ENCODE data around the gene FMR1NB. TPM values are rescaled to one million over a fixed set of nuclear protein-coding genes. Genes with fewer than 3 reads are reported as not detected.

The FMR1NB gene
- total RNA-seq, 2 donors from 2014 or later = not detected

DNA sequence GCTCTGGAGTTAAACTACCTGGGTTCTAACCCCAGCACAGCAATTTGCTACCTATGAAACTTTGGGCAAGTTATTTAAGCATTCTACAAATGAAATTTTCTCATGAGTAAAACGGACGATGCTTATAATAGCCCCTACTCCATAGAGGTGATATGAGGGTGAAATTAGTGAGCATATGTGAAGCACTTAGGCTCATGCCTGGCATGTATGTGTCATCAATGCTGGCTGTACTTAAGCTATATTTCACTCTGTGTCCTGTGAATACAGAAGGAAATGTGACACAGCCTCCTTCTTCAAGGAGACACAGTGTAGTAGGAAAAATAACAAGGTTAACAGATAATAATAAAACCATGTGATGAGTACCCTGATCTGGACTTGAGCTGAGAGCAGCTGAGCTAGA, 20.4 kb upstream of the FMR1NB start:
- Mint-ChIP-seq H3K27ac (no peak overlapping the region), H3K36me3 (ENCODE audit: low read depth) (no peaks in the 10 kb centered on the region), H3K9me3 (peaks cover 40% of the 10 kb centered on the region), H3K27me3 (ENCODE audit: insufficient read depth) (no peaks in the 10 kb centered on the region), H3K4me1 (no peaks in the 10 kb centered on the region), H3K4me3 (no peak overlapping the region)
- Histone ChIP-seq H3K9me3 (ENCODE audit: control insufficient read depth, low read length) (no peaks in the 10 kb centered on the region), H3K27ac (ENCODE audit: low read depth, low read length) (no peak overlapping the region), H3K27me3 (ENCODE audit: control insufficient read depth, insufficient read depth, low read length, poor library complexity, severe bottlenecking) (no peaks in the 10 kb centered on the region), H3K4me1 (ENCODE audit: control insufficient read depth, insufficient read depth, low read length) (no peaks in the 10 kb centered on the region), H3K36me3 (ENCODE audit: control insufficient read depth, insufficient read depth, low read length) (no peaks in the 10 kb centered on the region), H3K4me3 (ENCODE audit: low read length) (no peak overlapping the region), H3K9ac (ENCODE audit: extremely low read depth, low read length, poor library complexity, severe bottlenecking) (no peak overlapping the region)
- DNase-seq = no peak
- 100% methylated on average over 2 of the region's 2 CpGs; no CpG with 5 or more reads in 1 of the 2 experiments for WGBS, 2 experiments (ENCODE audit: insufficient coverage in 1 of 2, insufficient read length in 1 of 2)
- no peak for TF ChIP-seq CTCF (conservative IDR thresholded peaks at IDR 0.05)

GRCh38 chrX:147962476-147962875, 18.7 kb upstream of the FMR1NB start:
- no peaks in the 10 kb centered on the region for H3K36me3 Mint-ChIP-seq (ENCODE audit: low read depth)
- no peak for DNase-seq
- H3K4me3 ChIP-seq (ENCODE audit: low read length) = no peak overlapping the region
- no peaks in the 10 kb centered on the region for H3K4me1 Mint-ChIP-seq
- H3K4me1 ChIP-seq (ENCODE audit: control insufficient read depth, insufficient read depth, low read length) = no peaks in the 10 kb centered on the region
- 90% methylated on average over 1 of the region's 1 CpG; no CpG with 5 or more reads in 1 of the 2 experiments for WGBS, 2 experiments (ENCODE audit: insufficient coverage in 1 of 2, insufficient read length in 1 of 2)
- TF ChIP-seq CTCF (conservative IDR thresholded peaks at IDR 0.05) = no peak
- no peaks in the 10 kb centered on the region for H3K27me3 ChIP-seq (ENCODE audit: control insufficient read depth, insufficient read depth, low read length, poor library complexity, severe bottlenecking)
- H3K27me3 Mint-ChIP-seq (ENCODE audit: insufficient read depth) = no peaks in the 10 kb centered on the region
- no peaks in the 10 kb centered on the region for H3K9me3 ChIP-seq (ENCODE audit: control insufficient read depth, low read length)
- no peak overlapping the region for H3K4me3 Mint-ChIP-seq
- H3K9me3 Mint-ChIP-seq = peaks cover 51% of the 10 kb centered on the region
- no peak overlapping the region for H3K9ac ChIP-seq (ENCODE audit: extremely low read depth, low read length, poor library complexity, severe bottlenecking)
- no peaks in the 10 kb centered on the region for H3K36me3 ChIP-seq (ENCODE audit: control insufficient read depth, insufficient read depth, low read length)
- H3K27ac Mint-ChIP-seq = no peak overlapping the region
- H3K27ac ChIP-seq (ENCODE audit: low read depth, low read length) = no peak overlapping the region

DNA sequence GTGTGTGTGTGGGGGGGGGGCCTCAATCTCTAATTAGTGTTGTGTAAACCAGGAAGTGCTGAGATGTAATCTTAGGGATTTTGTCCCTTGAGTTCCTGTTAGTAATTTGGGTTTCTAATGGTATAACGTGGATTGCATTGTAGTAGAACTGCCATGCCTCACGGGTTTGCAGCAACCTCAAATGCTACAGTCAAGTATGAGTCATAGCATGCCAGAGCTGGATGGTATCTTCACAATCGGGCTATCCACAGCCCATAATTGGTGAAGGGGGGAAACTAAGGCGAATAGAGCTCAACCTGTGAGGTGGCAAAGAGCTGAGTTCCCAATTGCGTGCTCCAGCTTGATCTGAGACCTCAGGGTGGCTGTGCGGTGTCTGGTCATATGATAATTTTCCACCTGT, 2.2 kb upstream of the FMR1NB start:
- no peak for TF ChIP-seq CTCF (conservative IDR thresholded peaks at IDR 0.05)
- Mint-ChIP-seq H3K36me3 (ENCODE audit: low read depth) (no peaks in the 10 kb centered on the region), H3K4me3 (no peak overlapping the region), H3K27ac (no peak overlapping the region), H3K4me1 (no peaks in the 10 kb centered on the region), H3K27me3 (ENCODE audit: insufficient read depth) (no peaks in the 10 kb centered on the region), H3K9me3 (peaks cover 55% of the 10 kb centered on the region)
- no peak for DNase-seq
- H3K27me3 ChIP-seq (ENCODE audit: control insufficient read depth, insufficient read depth, low read length, poor library complexity, severe bottlenecking) = no peaks in the 10 kb centered on the region
- no peak overlapping the region for H3K27ac ChIP-seq (ENCODE audit: low read depth, low read length)
- no peaks in the 10 kb centered on the region for H3K4me1 ChIP-seq (ENCODE audit: control insufficient read depth, insufficient read depth, low read length)
- H3K36me3 ChIP-seq (ENCODE audit: control insufficient read depth, insufficient read depth, low read length) = no peaks in the 10 kb centered on the region
- no peak overlapping the region for H3K9ac ChIP-seq (ENCODE audit: extremely low read depth, low read length, poor library complexity, severe bottlenecking)
- H3K4me3 ChIP-seq (ENCODE audit: low read length) = no peak overlapping the region
- H3K9me3 ChIP-seq (ENCODE audit: control insufficient read depth, low read length) = no peaks in the 10 kb centered on the region
- WGBS, 2 experiments (ENCODE audit: insufficient coverage in 1 of 2, insufficient read length in 1 of 2) = 80 to 85% methylated on average over 3 to 6 of the region's 6 CpGs
